NCI-H510A treated with DMSO at 0.1 percent for 48 hours (cell line): ENCODE measurements around the gene STOX1.
"Not testable (repeated sequence)": the region's sequence is repeated elsewhere in the genome, so short reads cannot be mapped to it uniquely, and the experiment has no call there.

Experiments
- DNase-seq: peaks from one replicate; lab custom pipeline; 2025; lab: John Stamatoyannopoulos, UW

Gene STOX1

DNA sequence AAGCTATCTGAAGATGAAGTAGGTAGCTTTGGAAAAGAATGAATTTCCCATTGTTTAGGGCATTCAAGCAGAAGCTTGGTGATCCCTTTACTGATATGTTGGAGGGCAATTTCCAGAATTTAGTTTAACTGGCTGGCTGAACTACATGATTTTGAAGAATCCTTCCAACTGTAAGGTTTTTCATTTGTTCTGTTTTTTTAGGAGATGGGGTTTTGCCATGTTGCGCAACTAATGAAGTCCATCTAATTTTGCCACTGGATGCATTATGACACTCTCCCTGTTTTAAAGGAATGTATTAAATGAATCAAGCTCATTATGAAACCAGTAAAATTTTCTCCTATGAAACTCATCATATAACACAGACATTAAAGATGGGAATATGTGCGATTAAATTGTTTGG, 67.7 kb downstream of the STOX1 start:
- DNase-seq: no peak

- peak; percentile 87 for DNase-seq
Measured at GRCh38 chr10:68897336-68897741, 70.0 kb downstream of the STOX1 start.

- no peak for DNase-seq
Measured at GRCh38 chr10:68899186-68899745, 71.9 kb downstream of the STOX1 start.

GRCh38 chr10:68900427-68901104, 73.2 kb downstream of the STOX1 start:
- peak; percentile 71 for DNase-seq

- peak; percentile 99 for DNase-seq
Measured at GRCh38 chr10:68901105-68901927, 74.0 kb downstream of the STOX1 start, which contains the start of gene DDX50. Gene DDX50, plus strand, starts transcription at chr10:68901315. Its CDS starts 70 bp downstream, at chr10:68901385.

- DNase-seq: peak; percentile 4
Measured at GRCh38 chr10:68902382-68902781, 75.1 kb downstream of the STOX1 start.

DNA sequence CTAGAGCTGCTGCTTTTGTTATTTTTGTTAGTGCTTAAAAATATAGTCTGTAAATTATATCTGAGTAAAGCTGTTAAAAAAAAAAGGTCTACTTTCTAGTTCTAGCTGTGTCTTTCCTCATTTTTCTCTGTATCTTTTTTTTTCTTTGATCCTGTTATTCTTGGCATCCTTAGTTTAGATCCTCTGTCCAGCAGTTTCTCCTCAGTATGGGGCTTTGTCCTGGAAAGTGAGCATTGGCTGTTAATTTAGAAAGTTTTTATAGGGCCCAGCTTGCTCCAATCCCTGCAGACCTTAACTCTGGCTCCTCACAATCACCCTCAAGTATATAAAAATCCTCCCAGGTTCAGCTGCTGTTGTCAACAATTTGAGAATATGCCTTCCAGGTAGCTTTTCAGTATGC, 97.3 kb downstream of the STOX1 start:
- no peak for DNase-seq

GRCh38 chr10:68925489-68925888, 98.2 kb downstream of the STOX1 start:
- DNase-seq: no peak

DNA sequence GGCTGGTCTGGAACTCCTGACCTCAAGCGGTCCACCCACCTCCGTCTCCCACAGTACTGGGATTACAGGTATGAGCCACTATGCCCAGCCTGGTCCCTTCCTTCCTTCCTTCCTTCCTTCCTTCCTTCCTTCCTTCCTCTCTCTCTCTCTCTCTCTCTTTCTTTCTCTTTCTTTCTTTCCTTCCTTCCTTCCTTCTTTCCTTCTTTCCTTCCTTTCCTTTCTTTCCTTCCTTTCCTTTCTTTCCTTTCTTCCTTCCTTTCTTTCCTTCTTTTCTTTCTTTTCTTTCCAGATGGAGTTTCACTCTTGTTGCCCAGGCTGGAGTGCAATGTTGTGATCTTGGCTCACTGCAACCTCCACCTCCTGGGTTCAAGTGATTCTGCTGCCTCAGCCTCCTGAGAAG, 101.8 kb downstream of the STOX1 start:
- DNase-seq: not testable (repeated sequence)

GRCh38 chr10:68929888-68930287, 102.6 kb downstream of the STOX1 start:
- not testable (repeated sequence) for DNase-seq

- not testable (repeated sequence) for DNase-seq
Measured at GRCh38 chr10:68932860-68933259, 105.5 kb downstream of the STOX1 start.

GRCh38 chr10:68934994-68935393, 107.7 kb downstream of the STOX1 start:
- no peak for DNase-seq

- DNase-seq: no peak
Measured at GRCh38 chr10:68938117-68938516, 110.8 kb downstream of the STOX1 start.

GRCh38 chr10:68938884-68939283, 111.6 kb downstream of the STOX1 start:
- no peak for DNase-seq

- DNase-seq: not testable (repeated sequence)
Measured at GRCh38 chr10:68940917-68941316, 113.6 kb downstream of the STOX1 start.
